NCI-H2107 treated with DMSO at 0.1 percent for 48 hours (cell line): ENCODE measurements around the gene AZI2.

Experiments used
- DNase-seq: peaks from one replicate; lab custom pipeline; 2025; ENCODE audit not compliant: unreplicated experiment; lab: John Stamatoyannopoulos, UW

AZI2 gene

GRCh38 chr3:28301688-28302087, 46.9 kb downstream of the AZI2 start:
- DNase-seq = no peak

- DNase-seq = no peak
These were observed 48.2 kb downstream of the AZI2 start for GRCh38 chr3:28300345-28300962.

- no peak for DNase-seq
These were observed 48.9 kb downstream of the AZI2 start for GRCh38 chr3:28299705-28300104.

DNA sequence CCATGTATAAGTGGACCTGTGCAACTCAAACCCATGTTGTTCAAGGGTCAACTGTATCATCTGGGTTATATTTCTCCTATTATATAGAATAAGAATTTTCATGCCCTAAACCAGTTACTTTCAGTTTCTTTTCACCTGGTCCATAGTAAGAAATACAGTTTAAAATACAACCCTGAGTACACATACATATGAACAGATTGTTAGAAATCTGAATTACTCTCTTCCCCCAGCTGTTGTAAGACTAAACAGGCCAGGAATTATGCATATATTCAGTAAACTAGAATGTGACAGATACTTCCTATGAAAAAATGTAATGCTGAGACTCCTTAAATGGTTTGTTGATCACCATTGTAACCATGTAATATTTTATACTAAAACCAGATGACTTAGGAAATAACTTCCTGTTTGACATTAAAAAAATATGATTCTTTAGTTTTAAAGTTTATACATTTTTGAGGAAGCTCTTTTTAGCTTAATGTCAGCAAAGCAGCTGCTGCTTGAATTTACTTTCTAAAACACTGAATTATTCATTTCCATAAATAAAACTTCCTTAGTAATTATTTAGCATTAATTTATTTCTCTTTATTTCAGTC, 52.6 kb downstream of the AZI2 start:
- DNase-seq = no peak

DNA sequence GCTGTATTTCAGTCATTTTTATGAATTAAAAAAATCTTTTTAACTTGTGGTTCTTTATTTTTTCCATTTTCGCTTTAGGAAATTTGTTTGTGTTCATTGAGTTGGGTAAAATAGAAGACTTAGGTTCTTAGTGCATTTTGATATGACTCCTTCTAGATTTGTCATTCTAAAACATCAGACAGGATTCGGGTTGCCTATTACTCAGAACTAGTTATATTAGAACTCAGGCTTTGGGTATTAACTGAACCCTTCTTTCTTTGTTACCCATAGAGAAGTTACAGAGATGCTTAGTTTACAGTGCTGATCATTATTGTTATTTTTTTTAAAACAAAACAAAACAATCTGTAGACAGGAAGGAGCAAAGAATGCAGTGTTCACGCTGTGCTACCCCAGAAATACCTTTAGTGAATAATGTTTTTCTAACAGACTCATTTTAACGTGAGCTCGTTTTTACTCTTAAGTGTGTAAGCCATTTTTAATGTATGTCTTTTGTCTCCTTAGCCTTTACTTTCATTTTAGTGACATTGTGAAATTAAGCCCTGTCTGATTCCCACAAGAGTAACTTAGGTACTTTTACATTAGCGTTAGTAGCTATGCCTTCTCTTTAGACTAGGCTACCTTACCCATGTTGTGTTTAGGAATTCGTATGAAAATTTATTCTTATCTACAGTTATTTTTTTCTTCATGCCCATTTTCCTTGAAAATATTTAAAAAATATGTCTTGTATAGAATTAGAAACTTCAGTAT, 53.8 kb downstream of the AZI2 start:
- no peak for DNase-seq

DNA sequence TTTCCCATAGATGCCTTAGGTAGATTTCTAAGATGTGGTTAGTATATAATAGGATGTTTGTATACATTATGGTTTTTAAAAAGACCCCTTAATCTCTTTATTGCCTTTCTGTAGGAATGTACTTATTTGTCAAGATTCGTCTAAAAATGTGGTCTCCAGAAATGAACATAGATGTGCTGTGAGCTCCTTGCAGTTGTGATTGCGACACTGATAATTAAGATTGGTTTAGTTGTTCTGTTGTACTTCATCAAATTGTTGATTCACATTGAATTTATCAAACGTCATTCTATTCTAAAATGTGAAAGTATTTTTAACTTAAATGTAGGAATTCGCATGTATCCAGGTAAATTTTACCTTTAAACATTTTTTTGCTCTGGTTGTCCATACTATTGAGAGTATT, 56.0 kb downstream of the AZI2 start:
- no peak for DNase-seq

DNA sequence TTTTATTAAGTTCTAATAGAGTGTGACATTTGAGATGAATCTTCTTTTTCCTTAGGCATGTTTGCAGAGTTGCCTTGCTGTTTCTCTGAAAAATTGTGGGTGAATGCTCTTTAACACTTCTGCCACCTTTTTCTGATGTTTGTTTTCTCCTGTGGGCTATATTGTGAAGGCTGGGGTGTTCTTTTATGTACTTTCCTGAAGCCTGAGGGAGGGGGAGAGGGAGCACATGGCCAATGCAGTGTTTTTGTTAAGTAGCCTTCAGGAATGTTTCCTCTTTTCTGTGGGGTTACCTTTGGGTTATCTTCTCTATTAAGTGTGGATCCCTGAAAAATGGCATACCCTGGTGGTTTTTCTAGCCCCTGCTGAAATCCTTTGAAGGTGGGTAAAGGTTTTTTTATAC, 57.0 kb downstream of the AZI2 start:
- DNase-seq = no peak

DNA sequence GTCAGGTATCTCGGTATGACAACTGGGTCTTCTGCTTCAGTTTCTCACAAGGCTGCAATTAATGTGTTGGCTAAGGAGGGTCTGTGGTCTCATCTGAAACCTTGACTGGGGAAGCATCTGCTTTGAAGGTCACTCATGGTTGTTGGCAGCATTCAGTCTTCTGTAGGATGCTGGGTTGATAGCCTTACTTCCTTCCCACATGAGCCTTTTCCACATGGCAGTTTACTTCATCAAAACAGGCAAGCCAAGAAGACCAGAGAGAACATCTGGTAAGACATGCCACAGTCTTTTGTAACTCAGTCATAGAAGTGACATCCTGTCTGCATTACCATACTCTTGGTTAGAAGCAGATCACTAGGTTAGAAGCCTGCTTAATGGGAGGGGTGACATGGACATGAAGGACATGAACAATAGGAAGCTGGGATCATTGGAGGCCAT, 57.7 kb downstream of the AZI2 start:
- no peak for DNase-seq

DNA sequence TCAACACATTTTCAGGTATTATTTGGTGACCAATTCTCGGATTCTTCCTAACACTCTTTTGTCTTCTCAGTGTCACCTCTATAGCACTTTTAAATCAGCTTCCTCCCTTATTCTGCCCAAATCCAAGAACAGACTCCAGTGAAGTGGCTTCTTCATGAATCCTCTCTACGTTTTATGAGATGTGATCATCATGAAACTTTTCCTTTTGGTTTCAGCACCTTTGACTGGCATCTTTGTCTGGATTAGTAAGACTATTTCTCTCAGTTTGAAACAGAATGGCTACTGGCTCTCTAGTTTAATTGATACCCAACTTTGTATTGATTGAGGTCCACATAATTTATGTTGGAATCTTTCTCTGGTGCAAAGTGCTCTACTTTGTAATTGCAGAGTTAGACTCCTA, 61.6 kb downstream of the AZI2 start:
- no peak for DNase-seq

GRCh38 chr3:28286595-28286994, 62.0 kb downstream of the AZI2 start:
- peak; percentile 4 for DNase-seq

- DNase-seq = no peak
These were observed 67.8 kb downstream of the AZI2 start for GRCh38 chr3:28280781-28281180.

DNA sequence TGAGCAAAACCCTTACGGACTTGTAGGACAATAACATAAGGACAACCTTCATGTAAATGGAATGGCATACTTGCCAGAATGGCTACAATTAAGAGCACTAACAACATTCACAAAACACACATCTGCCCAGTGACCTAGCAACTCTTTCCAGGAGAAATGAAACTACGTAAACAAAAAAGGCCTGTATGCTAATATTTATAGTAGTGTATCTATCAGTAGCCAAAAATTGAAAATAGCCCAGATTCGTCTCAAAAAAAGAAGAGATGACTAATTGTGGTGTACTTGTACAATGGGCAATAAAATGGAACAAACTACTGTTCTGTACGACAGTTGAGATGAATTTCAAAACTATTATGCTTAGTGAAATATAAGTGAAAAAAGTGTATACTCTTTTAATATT, 68.9 kb downstream of the AZI2 start:
- DNase-seq = no peak

DNA sequence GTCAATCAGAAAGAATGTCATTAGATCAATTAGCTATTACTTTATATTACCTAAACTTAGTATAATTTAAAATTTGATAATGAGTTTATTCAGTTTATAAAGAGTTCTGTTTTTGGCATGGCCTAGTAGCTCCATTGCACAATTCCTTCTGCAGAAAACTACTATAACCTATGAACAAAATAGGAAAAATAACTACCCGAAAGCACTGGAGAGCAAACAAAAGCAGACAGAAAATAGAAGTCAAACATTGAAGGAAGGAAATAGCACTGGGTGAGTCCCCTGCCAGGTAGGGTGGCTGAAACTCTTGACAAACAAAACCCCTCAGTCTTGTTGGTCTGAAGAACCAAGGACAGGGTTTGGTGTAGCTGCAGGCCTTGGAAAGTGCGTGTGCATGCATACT, 69.7 kb downstream of the AZI2 start:
- DNase-seq = no peak

DNA sequence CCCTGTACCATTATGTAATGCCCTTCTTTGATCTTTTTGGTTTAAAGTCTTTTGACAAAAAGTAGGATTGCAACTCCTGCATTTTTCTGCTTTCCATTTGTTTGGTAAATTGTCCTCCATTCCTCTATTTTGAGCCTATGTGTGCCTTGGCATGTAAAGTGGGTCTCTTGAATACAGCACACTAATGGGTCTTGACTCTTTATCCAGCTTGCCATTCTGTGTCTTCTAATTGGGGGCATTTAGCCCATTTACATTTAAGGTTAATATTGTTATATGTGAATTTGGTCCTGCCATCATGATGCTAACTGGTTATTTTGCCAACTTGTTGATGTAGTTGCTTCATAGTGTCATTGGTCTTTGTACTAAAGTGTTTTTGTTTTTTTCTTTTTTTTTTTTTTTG, 74.8 kb downstream of the AZI2 start:
- no peak for DNase-seq
